NCI-H1694 treated with DMSO at 0.1 percent for 48 hours (cell line): ENCODE data around the gene GARIN5B.

Source experiments
- DNase-seq: peaks from one replicate; lab custom pipeline; 2025; lab: John Stamatoyannopoulos, UW

Gene GARIN5B

DNA sequence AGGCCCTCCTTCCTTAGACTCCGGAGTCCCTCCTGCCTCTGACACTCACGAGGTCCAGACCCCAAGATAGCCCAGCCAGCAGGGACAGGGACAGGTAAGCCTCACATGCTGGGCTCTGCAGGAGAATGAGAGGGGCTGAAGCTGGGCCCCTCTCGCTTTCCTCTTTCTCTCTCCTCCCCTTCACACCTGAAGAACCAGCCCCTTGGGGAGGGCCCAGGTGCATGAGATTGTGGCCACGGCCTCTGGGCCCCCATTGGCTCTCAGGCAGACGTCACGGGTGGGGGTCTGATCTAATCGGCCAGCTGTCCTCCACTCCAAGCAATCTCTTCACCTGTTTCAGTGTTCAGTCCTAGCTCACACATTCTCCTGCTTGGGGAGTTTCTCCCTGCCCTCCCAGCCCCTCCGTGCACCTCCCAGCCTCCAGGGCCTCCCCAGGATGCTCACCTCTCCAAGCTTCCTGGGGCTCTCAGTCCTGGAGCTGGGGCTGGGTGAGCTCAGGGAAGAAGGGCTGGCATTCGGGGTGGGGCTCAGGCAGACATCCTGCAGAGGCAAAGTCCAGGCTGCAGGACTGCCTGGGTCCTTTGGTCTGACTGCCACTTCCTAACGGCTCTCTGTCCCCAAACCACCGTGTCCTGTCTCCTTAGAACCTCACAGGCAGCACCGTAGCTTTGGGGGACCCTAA, 40.7 kb downstream of the GARIN5B start:
- no peak for DNase-seq

DNA sequence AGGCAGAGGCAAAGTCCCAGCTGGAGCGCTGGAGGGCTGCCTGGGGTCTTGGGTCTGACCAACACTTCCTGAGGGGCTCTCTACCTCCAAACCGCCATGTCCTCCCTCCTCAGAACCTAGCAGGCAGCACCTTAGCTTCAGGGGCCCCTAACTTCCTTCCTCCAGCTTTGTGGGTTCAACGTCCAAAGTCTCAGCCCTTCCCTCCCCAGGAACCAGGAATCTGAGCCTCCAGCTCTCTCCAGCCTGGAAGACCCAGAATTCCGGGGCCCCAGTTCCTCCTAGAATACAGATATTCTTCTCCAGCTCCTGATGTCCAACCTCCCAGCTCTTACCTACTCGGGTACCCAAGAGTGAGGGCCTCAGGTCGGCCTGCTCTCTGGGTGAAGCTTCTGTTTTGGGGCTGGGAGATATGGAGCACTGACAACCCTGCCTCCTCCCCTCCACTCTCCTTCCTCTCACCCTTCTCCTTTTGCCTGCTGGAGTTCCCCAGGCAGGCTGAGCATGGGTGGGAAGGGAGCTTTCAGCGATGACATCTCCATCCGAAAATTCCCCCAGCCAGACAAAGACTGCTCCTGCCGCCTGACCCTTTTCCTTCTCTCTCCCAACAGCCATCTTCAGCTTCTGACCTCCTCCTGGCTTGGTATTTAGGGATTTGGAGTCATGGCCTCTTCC, 41.5 kb downstream of the GARIN5B start:
- DNase-seq, result no peak

DNA sequence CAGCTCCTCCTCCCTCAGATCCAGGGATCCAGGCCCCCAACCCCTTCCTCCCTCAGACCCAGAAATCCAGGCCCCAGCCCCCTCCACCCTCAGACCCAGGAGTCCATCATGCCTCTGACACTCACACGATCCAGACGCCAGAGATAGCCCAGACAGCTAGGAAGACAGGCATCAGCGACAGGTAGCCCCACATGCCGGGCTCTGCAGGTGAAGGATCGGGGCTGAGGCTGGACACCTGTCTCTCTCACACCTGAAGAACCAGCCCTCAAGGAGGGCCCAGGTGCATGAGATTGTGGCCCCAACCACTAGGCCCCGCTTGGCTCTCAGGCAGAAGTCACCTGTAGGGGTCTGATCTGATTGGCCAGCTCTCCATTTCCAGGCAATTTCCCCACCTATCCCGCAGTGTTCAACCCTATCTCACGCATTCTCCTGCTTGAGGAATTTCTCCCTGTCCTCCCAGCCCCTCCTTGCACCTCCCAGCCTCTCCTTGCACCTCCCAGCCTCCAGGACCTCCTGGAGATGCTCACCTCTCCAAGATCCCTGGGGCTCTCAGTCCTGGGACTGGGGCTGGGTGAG, 42.1 kb downstream of the GARIN5B start:
- DNase-seq, result no peak

DNA sequence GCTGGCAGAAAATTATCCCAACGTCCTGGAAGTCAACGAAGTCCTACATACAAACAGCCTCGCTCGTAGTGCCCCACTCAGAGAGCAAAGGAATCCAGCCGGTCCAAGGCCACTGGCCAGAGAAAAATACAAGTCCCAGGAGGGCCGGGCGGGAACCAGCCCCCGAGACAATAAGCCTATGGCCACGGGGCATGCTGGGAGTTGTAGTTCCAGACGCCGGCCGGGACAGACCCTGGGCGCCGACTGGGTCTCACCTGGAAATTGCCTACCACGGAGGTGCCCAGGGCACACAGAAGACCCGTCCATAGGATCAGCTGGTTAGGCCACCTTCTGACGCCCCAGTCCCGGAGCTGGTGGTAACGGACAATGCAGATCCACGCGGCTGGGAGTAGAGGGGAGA, 43.3 kb downstream of the GARIN5B start:
- DNase-seq, result no peak

DNA sequence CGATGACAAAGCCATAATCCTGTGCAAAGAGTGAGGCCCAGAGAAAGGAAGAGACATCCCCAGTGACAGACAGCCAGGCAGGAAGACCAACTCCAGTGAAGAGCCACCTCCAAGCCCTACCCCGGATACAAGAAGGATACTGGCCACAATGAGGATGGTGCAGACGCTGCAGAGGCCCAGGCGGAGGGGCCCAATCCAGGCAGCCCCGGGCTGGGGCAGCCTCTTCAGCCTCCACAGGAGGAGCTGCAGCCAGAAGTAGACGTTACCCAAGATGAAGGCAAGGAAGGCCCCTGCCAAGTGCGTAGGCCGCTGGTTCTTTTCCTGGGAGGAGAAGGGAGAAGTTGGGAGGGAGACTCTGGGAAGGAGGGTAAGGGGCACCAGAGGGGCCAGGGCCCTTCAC, 46.4 kb downstream of the GARIN5B start:
- DNase-seq, result no peak

DNA sequence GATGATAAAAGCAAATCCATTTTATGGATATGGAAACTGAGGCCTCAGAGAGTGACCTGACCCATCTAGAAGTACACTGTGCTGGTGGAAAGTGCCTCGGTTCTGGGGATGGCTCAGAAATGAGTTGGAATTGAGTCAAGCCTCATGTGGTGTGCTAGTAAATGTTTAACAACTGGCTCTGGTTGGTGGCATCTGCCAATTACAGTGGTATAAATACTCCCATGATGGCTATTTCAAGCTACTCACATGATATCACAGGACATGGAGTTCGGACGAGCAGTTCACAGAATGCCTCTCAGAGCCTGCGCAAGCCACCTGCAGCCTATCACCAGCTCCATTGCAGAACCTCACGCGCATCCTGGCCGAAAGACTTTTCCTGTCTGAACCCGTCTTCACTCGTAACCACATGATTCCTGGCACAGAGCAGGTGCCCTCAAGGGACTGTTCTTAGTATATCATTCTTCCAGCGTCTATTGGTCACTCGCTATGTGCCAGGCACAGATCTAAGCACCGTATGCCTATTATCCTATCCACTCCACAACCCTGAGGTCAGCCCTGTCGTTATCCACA, 47.0 kb downstream of the GARIN5B start:
- no peak for DNase-seq

DNA sequence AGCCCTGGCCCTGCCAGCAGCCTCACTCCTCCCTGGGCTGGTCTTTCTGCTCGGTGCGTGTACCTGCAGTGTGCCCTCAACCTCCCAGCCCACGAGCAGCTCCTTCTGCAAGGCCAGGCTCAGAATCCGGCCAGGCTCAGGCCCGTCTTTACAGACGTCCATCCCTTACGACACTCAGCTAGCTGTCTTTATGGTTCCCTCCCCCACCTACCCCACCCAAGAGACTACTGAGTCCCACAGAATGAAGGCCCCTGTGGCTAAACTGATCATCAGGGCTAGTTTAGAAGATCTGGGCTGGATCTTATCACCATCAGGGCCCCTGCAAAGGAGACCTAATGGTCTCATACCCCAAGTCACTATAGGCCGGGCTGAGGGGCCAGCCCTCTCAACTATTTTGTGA, 48.7 kb downstream of the GARIN5B start:
- DNase-seq, result no peak

DNA sequence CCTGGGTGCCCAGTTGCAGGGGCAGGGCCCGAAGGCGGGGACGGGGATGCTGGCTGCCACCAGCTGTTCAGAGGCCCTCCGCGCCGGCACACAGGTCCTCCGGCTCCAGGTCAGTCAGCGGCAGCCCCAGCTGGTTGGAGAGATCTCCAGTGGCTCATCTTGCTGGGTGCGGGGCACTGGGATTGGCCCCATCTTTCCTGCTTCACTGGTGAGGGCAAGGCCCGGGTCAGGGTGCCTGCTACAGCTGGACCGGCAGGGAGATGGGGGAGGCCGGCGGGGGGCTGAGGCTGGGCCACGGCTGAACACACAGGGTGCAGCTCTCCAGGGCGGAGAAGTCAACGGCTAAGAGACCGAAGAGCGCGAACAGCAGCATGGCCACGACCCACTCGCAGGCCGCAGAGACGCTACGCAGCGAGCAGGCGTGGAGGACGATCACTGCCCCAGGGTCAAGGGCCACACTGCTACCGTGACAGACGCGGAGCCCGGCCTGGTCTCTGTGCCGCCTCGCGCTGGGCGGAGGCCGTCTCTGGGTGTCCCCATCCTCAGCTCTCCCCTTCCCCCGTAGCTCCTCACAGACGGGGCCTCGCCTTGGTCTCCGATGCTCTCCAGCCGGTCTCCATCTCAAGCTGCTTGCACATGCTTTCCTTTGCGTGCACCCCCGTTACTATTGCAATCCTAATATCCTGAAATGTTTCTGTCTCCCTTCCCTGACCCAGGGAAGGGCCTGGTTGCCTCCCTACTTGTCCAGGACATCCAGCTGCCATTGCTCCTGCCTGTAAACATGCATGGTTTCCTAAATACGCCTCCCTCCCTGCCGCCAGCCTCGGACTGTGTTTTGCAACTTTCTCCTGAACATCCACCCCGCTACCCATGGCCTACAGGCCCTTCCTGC, 50.2 kb downstream of the GARIN5B start:
- DNase-seq, result no peak

DNA sequence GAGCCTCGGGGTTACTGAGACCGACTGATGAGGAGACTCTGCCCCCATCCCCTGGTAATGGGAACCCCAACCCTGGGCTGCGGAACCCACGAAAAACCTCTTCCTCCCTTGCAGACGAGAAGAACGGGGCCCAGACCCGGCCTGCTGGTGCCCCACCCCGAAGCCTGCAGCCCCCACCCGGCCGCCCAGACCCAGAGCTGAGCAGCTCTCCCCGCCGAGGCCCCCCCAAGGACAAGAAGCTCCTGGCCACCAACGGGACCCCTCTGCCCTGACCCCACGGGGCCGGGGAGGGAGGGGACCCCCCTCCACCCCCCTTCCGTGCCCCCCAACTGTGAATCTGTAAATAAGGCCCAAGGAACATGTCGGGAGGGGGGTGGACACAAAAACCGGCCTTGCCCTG, 51.3 kb downstream of the GARIN5B start:
- no peak for DNase-seq

DNA sequence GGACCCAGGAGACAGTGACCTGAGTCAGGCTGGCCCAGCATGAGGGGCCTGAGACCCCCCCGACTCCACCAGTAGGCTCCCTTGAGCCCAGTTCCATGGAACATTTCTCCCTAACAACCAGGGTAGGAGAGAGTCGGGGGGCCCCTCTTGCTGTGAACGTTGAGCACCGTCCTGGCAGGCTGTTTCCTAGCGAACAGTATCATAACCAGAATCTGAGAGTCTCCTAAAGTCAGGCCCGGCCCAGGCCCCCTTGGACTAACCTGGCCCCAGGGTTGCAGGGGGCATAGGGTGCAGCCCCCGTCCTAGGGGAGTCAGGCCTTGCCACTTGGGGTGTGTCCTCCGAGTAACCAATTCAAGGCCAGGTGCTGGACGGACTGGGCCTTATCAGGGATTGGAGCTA, 51.7 kb downstream of the GARIN5B start:
- no peak for DNase-seq

DNA sequence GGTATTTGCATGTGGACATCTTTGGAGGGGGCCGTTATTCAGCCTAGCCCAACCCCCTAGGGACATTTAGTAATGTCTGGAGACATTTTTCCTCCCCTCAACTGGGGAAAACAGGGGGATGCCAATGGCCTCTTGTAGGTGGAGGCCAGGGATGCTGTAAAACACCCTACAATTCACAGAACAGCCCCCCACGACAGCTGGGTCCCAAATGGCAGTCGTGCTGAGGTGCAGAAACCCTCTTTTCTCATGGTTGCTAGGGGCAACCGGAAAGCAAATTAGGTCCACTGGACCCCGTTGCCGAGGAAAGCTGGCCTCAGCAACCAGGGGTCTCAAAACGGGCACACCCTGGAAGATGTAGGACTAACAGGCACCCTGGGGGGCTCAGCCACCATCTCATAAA, 52.6 kb downstream of the GARIN5B start:
- DNase-seq, result no peak

DNA sequence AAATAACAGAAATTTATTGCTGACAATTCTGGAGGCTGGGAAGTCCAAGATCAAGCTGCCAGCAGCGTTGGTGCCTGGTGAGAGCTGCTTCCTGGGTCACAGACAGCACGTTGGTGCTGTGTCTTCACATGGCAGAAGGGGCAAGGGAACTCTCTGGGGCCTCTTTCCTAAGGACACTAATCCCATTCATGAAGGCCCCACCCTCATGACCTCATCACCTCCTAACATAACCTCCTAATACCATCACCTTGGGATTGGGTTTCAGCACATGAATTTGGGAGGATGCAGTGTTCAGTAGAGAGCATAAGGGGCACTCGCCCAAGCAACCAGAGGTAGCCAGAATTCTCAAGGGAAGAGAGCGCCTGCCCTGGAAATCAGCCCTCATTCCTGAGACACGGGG, 53.6 kb downstream of the GARIN5B start:
- no peak for DNase-seq

DNA sequence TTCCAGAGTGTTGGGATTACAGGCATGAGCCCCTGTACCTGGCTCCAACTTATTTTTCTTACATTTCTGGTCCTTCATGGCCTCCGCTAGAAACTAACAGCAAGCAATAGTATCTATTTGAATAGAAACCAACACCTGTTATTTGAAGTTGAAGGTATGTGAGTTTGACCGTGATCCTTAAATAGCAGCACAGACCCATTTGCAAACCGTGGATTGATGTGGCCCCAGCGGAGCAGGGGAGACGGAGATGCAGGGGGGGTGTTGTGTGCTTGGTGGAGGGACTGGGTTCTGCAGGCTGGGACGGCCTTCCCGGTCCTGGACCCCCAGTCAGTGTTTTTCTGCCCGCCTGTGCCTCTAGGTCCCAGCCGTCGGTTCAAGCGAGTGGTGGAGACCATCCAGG, 54.8 kb downstream of the GARIN5B start:
- DNase-seq, result no peak

DNA sequence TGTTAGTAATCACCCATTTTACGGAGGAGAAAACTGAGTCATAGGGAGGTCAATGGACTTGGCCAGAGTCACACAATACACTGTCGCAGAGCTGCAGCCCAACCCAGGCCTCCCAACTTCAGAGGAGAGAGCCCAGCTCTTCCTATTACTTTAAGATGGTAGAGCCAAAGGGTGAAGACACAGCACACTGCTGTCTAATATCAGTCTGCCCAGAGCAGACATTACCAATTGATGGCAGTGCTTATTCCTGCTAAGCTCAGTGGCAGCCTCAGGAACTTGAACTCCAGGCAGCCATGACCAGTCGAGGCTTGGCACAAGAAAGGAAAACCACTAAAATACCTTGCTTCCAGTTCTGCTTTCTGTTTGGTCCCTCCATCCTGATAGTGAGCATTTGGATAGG, 56.3 kb downstream of the GARIN5B start:
- DNase-seq, result no peak

DNA sequence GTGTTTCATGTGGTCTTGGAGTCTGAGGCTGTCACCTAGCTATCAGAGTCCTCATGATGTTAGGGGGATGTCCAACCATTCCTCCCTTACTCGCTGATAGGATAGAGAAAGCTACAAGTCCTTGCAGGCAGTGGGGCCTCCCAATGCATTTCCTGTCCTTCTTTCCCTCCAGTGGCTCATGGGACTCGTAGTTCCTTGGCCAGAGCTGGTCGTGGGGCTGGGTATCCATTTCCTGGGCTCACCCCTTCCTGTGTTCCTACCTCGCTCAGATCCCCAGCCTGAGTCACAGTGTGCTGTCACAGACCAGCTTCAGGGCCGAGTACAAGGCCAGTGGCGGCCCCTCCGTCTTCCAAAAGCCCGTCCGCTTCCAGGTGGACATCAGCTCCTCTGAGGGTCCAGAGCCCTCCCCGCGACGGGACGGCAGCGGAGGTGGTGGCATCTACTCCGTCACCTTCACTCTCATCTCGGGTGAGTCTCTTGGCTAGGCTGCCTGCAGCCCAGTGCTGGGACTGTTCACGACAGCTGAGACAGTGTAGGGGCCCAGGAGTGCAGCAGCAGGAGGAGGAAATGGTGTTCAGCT, 57.0 kb downstream of the GARIN5B start:
- no peak for DNase-seq

DNA sequence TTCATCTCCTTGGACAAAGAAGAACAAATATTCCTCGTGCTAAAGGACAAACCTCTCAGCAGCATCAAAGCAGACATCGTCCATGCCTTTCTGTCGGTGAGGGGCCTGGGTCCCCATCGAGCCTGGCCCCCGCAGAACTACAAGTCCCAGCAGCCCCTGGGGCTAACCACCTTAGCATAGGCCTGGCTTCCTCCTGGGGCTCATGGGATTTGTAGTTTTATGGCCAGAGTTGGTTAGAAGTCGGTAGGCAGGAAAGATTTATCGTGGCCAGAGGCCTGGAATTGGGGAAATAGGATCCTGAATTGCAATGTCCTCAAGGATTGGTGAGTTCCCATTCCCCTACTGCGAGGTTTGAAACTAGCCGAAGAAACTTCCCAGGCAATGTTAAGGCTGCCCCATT, 57.6 kb downstream of the GARIN5B start:
- no peak for DNase-seq

DNA sequence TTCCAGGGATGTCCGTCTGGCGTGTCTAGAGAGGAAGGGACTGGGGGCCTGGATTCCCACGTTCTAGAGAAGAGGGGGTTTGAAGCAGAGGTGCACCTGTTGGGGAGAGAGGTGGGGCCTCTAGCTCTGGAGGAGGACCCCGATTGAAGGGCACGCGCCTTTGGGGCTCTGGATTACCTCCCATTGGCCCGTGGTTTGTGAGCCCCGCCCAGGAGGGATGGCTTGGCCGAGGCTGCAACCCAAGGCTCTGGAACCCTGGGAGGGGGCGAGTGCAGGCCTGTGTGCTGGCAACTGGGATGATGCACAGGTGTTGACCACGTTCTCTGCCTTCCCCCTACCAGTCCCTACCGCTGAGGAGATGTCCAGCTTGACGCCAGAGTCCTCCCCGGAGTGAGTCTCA, 58.1 kb downstream of the GARIN5B start:
- no peak for DNase-seq
